Effector memory CD8-positive, alpha-beta T cell (primary cell): Measurements from ENCODE around the gene CDYL.

Source experiments
- ATAC-seq: fragments of 150-1000 bp; cut with Tn5 transposase; replicated peaks from 2 replicates; pipeline ENCODE4 v1.10.0; 2021; ENCODE audit warnings: mild to moderate bottlenecking, moderate library complexity
- DNase-seq, 3 experiments: peaks; one replicate each; pipeline ENCODE4 v3.0.0; 2021
- H3K27ac Mint-ChIP-seq, 2 donors: one replicate each; pipeline ENCODE4 v1.8.0; 2022; ENCODE audit warnings: mild to moderate bottlenecking in 2 of 2, mixed read lengths in 2 of 2, moderate library complexity in 2 of 2
- H3K27me3 Mint-ChIP-seq, 2 donors: one replicate each; pipeline ENCODE4 v1.8.0; 2022; ENCODE audit warnings: mixed read lengths in 2 of 2
- H3K36me3 Mint-ChIP-seq: one replicate; pipeline ENCODE4 v1.8.0; 2022; ENCODE audit warnings: mild to moderate bottlenecking, moderate library complexity, mixed read lengths; ENCODE audit not compliant: insufficient read depth
- H3K4me1 Mint-ChIP-seq, 2 donors: one replicate each; pipeline ENCODE4 v1.8.0; 2022; ENCODE audit warnings: low read depth in 2 of 2, mixed read lengths in 2 of 2
- H3K4me3 Mint-ChIP-seq, 2 donors: one replicate each; pipeline ENCODE4 v1.8.0; 2022; ENCODE audit warnings: mild to moderate bottlenecking in 2 of 2, mixed read lengths in 2 of 2, moderate library complexity in 2 of 2
- H3K9me3 Mint-ChIP-seq, 2 donors: one replicate each; pipeline ENCODE4 v1.8.0; 2022; ENCODE audit warnings: mixed read lengths in 2 of 2

CDYL gene

DNA sequence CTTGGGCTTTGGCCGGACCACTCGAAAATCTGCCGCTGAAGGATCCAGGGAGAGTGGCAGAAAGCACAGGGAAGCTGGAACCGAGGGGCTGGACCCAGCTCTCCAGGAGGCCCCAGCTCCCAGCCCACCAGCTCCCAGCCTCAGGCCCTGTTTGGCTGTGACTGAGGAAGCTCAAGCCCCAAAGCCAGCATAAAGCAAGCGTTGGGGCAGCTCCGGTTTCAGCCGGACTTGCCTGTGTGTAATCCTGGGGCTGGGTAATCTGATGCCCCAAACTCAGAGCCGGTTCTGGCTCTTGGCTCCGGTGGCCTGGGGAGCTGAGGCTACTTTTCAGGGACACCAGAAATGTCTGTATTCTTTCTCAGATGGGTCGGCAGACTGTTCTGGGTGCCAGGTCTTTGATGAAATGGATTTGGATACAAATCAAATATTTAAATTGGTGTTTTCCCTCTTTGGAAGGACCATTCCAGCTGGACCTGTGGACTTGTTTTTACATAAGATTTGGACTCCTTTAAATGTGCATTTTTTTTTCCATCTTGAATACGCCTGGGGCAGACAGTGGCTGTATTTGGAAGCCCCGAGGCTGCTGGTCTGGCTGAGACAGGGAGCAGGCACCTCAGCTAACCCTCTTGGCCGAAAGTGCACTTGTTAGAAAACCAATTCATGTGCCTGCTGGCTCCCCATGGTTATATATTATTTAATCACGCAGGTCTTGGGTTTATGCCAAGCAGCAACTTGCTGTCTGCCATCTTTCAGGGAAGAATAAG, 198.0 kb downstream of the CDYL start:
- Mint-ChIP-seq H3K4me1 (no peaks in the 10 kb centered on the region), H3K27me3 (peaks cover 47 to 61% of the 10 kb centered on the region in 2 donors), H3K27ac (no peak overlapping the region), H3K36me3 (no peaks in the 10 kb centered on the region), H3K9me3 (peaks cover 0 to 5% of the 10 kb centered on the region in 2 donors), H3K4me3 (no peak overlapping the region)
- ATAC-seq (no peak), DNase-seq (no peak)

DNA sequence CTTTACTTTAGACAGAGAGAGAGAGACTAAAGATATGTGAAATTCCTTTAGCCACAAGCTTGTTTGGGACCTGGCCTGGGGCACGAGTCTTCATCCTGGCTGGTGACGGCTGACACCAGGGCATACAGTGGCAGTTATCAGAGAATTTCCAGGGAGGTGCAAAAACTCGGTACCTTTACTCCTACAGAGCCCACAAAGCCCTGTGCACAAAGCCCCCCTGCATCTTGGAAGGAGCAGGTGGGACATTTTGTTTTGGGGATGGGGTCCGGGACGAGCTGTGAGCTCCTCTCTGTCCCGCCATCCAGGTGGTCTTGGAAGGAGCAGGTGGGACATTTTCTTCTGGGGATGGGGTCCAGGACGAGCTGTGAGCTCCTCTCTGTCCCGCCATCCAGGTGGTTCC, 198.8 kb downstream of the CDYL start:
- H3K9me3 Mint-ChIP-seq: peaks cover 0 to 10% of the 10 kb centered on the region in 2 donors
- H3K27ac Mint-ChIP-seq: no peak overlapping the region
- ATAC-seq: no peak
- peaks cover 43 to 63% of the 10 kb centered on the region in 2 donors for H3K27me3 Mint-ChIP-seq
- H3K4me1 Mint-ChIP-seq: no peaks in the 10 kb centered on the region
- H3K36me3 Mint-ChIP-seq: no peaks in the 10 kb centered on the region
- DNase-seq: no peak
- H3K4me3 Mint-ChIP-seq: no peak overlapping the region

GRCh38 chr6:4975506-4975905, 199.3 kb downstream of the CDYL start:
- no peak overlapping the region for H3K4me3 Mint-ChIP-seq
- no peak overlapping the region for H3K27ac Mint-ChIP-seq
- DNase-seq: no peak
- H3K36me3 Mint-ChIP-seq: no peaks in the 10 kb centered on the region
- ATAC-seq: no peak
- H3K9me3 Mint-ChIP-seq: peaks cover 0 to 12% of the 10 kb centered on the region in 2 donors
- no peaks in the 10 kb centered on the region for H3K4me1 Mint-ChIP-seq
- peaks cover 37 to 63% of the 10 kb centered on the region in 2 donors for H3K27me3 Mint-ChIP-seq

GRCh38 chr6:4977468-4977867, 201.3 kb downstream of the CDYL start:
- no peak overlapping the region for H3K4me3 Mint-ChIP-seq
- DNase-seq (no peak), ATAC-seq (no peak)
- peaks cover 0 to 12% of the 10 kb centered on the region in 2 donors for H3K9me3 Mint-ChIP-seq
- H3K27ac Mint-ChIP-seq: no peak overlapping the region
- H3K36me3 Mint-ChIP-seq: no peaks in the 10 kb centered on the region
- peaks cover 20 to 44% of the 10 kb centered on the region in 2 donors for H3K27me3 Mint-ChIP-seq
- no peaks in the 10 kb centered on the region for H3K4me1 Mint-ChIP-seq

GRCh38 chr6:4979426-4979825, 203.2 kb downstream of the CDYL start:
- peaks cover 32 to 58% of the 10 kb centered on the region in 2 donors for H3K27me3 Mint-ChIP-seq
- no peaks in the 10 kb centered on the region for H3K36me3 Mint-ChIP-seq
- no peak overlapping the region for H3K4me3 Mint-ChIP-seq
- peaks cover 0 to 12% of the 10 kb centered on the region in 2 donors for H3K9me3 Mint-ChIP-seq
- H3K4me1 Mint-ChIP-seq: no peaks in the 10 kb centered on the region
- DNase-seq (no peak), ATAC-seq (no peak)
- no peak overlapping the region for H3K27ac Mint-ChIP-seq

GRCh38 chr6:4981761-4982160, 205.6 kb downstream of the CDYL start:
- Mint-ChIP-seq H3K9me3 (peaks cover 5 to 10% of the 10 kb centered on the region in 2 donors), H3K4me1 (no peaks in the 10 kb centered on the region), H3K4me3 (no peak overlapping the region), H3K27me3 (peaks cover 33 to 66% of the 10 kb centered on the region in 2 donors), H3K27ac (no peak overlapping the region), H3K36me3 (no peaks in the 10 kb centered on the region)
- ATAC-seq (no peak), DNase-seq (no peak)

- no peak overlapping the region for H3K4me3 Mint-ChIP-seq
- no peaks in the 10 kb centered on the region for H3K36me3 Mint-ChIP-seq
- H3K9me3 Mint-ChIP-seq: peaks cover 5 to 7% of the 10 kb centered on the region in 2 donors
- peaks cover 22 to 50% of the 10 kb centered on the region in 2 donors for H3K27me3 Mint-ChIP-seq
- H3K27ac Mint-ChIP-seq: no peak overlapping the region
- DNase-seq (no peak), ATAC-seq (no peak)
- H3K4me1 Mint-ChIP-seq: no peaks in the 10 kb centered on the region
Measured at GRCh38 chr6:4983322-4983721, 207.1 kb downstream of the CDYL start.

GRCh38 chr6:4986999-4987398, 210.8 kb downstream of the CDYL start:
- Mint-ChIP-seq H3K36me3 (no peaks in the 10 kb centered on the region), H3K9me3 (peaks cover 0 to 5% of the 10 kb centered on the region in 2 donors), H3K4me3 (no peak overlapping the region), H3K27me3 (peaks cover 22 to 33% of the 10 kb centered on the region in 2 donors), H3K27ac (no peak overlapping the region), H3K4me1 (no peaks in the 10 kb centered on the region)
- no peak for ATAC-seq
- DNase-seq: no peak

- peaks cover 22 to 33% of the 10 kb centered on the region in 2 donors for H3K27me3 Mint-ChIP-seq
- H3K9me3 Mint-ChIP-seq: peaks cover 0 to 5% of the 10 kb centered on the region in 2 donors
- H3K4me1 Mint-ChIP-seq: no peaks in the 10 kb centered on the region
- ATAC-seq (no peak), DNase-seq (no peak)
- H3K36me3 Mint-ChIP-seq: peaks cover 1% of the 10 kb centered on the region
- H3K27ac Mint-ChIP-seq: no peak overlapping the region
- H3K4me3 Mint-ChIP-seq: no peak overlapping the region
Measured at GRCh38 chr6:4987432-4987831, 211.2 kb downstream of the CDYL start.

- Mint-ChIP-seq H3K4me1 (no peaks in the 10 kb centered on the region), H3K36me3 (peaks cover 11% of the 10 kb centered on the region), H3K9me3 (no peaks in the 10 kb centered on the region), H3K27ac (no peak overlapping the region), H3K4me3 (no peak overlapping the region), H3K27me3 (no peaks in the 10 kb centered on the region)
- ATAC-seq (no peak), DNase-seq (no peak)
Measured at GRCh38 chr6:4994741-4995140, 218.5 kb downstream of the CDYL start.

DNA sequence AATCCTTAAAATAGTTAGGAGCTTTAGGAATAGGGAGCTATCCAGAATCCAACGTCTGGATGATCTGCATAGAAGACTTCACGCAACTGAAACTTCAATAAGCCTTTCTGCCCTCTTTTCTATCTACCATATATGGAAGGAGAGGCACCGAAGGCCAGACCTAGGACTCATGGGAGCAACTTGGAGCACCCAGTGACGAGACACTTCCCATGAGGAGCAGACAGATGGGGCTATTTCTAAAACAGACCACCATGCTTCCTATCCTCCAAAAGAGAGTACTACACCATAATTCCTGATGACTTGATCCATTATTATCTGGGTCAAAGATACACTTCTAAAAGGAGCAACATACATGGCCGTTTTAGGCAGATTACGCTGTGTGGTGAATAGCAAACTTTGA, 221.7 kb downstream of the CDYL start:
- peaks cover 7% of the 10 kb centered on the region for H3K36me3 Mint-ChIP-seq
- H3K4me3 Mint-ChIP-seq: no peak overlapping the region
- ATAC-seq (no peak), DNase-seq (no peak)
- no peak overlapping the region for H3K27ac Mint-ChIP-seq
- H3K9me3 Mint-ChIP-seq: no peaks in the 10 kb centered on the region
- no peaks in the 10 kb centered on the region for H3K27me3 Mint-ChIP-seq
- H3K4me1 Mint-ChIP-seq: no peaks in the 10 kb centered on the region

DNA sequence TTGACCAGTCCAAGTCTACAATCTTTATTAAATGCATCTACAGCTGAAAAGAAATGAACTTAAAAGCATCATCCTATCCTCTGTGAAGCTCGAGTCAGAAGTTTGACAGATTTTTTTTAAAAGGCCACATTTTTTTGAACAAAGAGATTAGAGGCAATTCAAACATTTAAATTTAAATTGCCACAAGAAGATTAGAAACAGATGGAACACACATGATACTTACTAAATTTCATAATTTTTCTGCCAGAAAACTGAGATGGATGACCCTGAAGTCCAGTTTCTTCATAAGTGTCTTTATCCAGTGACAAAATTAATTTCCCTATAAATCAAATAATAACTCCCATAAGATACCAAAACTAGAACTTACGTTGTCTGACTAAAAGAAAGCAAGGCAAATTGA, 223.4 kb downstream of the CDYL start:
- DNase-seq (no peak), ATAC-seq (no peak)
- no peak overlapping the region for H3K4me3 Mint-ChIP-seq
- no peak overlapping the region for H3K27ac Mint-ChIP-seq
- H3K4me1 Mint-ChIP-seq: peaks cover 6% of the 10 kb centered on the region in 2 donors
- peaks cover 10% of the 10 kb centered on the region for H3K36me3 Mint-ChIP-seq
- H3K27me3 Mint-ChIP-seq: no peaks in the 10 kb centered on the region
- H3K9me3 Mint-ChIP-seq: no peaks in the 10 kb centered on the region

GRCh38 chr6:5003604-5004372, 227.6 kb downstream of the CDYL start, which contains the start of gene RPP40:
Gene RPP40 (minus strand): TSS chr6:5004037. CDS start chr6:5004002, 35 bp downstream.
- peak within 1 kb of the TSS; percentile 87 to 89 for H3K4me3 Mint-ChIP-seq
- ATAC-seq (peak; percentile 93), DNase-seq (peak; percentile 98 to 99 (median 99))
- H3K36me3 Mint-ChIP-seq: peaks cover 4% of the 10 kb centered on the region
- no peaks in the 10 kb centered on the region for H3K27me3 Mint-ChIP-seq
- H3K27ac Mint-ChIP-seq: peak within 1 kb of the TSS; percentile 91 to 93
- H3K9me3 Mint-ChIP-seq: no peaks in the 10 kb centered on the region
- H3K4me1 Mint-ChIP-seq: peaks cover 6 to 8% of the 10 kb centered on the region in 2 donors
